GM12874 (cell line): ENCODE results near the gene CADM2.

Experiments used
- TF ChIP-seq, protein P1 (sequence below): IDR thresholded peaks from 2 replicates; pipeline ENCODE4 v1.5.1; 2011; ENCODE audit warnings: low read depth, mild to moderate bottlenecking, control low read depth, low read length, moderate library complexity; ENCODE audit not compliant: insufficient read depth

CADM2 gene

DNA sequence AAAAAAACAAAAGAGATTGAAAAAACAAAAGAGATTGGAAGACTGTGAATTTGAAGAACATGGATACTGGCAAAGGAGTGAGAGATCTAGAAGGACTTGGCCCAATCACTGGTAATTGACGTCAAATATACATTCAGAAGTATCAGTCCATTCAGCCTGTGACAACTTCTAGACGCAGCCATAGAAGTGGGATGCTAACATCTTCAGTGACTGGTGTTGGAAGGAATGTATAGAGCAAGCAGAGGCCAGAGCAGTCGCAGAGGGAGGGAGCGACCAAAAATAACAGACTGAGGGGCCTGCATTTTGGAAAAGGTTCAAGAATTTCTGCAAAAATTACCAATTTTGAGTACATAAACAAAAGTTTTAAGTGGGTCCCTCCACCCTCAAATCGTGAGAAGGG lies 473.3 kb downstream of the CADM2 start:
- TF ChIP-seq, protein P1, sequence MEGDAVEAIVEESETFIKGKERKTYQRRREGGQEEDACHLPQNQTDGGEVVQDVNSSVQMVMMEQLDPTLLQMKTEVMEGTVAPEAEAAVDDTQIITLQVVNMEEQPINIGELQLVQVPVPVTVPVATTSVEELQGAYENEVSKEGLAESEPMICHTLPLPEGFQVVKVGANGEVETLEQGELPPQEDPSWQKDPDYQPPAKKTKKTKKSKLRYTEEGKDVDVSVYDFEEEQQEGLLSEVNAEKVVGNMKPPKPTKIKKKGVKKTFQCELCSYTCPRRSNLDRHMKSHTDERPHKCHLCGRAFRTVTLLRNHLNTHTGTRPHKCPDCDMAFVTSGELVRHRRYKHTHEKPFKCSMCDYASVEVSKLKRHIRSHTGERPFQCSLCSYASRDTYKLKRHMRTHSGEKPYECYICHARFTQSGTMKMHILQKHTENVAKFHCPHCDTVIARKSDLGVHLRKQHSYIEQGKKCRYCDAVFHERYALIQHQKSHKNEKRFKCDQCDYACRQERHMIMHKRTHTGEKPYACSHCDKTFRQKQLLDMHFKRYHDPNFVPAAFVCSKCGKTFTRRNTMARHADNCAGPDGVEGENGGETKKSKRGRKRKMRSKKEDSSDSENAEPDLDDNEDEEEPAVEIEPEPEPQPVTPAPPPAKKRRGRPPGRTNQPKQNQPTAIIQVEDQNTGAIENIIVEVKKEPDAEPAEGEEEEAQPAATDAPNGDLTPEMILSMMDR, result no peak

DNA sequence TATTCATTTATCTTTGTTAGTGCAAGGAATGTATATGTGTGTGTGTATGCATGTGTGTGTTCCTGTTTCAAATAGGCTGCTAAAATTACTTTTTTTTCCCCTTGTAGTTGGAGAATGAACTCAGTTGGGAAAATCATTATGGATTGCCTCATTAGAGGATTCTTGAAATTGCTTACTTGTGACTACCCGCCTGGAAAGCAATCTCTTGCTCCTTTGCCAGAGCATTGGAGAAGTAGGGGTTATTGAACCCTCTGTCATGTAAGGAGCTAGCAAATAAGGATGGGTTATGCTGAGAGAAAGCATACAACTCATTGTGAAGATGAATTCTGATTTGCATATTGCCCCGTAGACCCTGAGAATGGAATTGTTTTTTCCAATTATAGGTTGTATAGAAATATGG lies 474.5 kb downstream of the CADM2 start:
- TF ChIP-seq, protein P1, result no peak

DNA sequence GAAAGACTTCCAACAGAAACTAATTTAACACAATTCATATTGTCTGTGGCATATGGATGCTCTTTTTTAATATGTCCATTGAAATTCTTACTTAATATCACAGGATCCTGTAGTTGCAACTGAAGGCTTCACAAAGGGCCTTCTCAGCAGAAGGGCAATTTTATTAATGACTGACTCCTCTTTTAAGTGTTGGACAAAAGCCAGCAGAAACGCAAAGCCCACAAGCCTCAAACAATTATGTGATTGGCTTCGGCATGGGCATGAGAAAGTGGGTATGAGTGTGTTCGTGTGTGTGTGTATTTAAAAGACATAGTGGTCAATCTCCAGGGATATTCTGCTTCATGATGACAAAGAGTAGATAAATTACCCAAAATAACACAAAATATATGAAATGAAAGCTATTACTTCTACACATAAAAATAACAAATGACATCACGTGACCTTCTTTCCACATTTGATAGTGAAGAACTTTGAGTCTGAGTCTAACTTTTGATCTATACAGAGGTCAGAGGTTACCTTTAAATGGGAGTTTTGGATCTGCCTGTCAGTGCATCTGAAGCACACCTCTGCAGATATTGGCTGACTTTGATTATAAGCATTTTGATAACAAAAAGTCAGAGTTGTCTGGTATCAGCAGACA lies 496.9 kb downstream of the CADM2 start:
- TF ChIP-seq, protein P1, result no peak

DNA sequence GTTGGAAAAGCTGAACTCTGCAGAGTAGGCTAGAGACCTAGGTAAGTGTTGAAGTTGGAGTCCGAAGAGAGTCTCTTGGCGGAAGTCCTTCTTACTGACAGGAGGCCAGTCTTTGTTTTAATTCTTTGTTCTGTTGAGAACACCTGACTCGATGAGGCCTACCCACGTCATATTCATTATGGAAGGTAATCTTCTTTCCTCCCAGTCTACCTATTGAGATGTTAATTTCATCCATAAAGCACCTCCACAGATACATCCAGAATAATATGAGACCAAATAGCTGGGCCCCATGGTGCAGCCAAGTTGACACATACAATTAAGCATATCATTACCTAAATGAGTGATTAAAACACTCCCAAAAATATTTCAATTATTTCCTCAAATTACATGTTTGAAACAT lies 515.5 kb downstream of the CADM2 start:
- TF ChIP-seq, protein P1, result no peak

DNA sequence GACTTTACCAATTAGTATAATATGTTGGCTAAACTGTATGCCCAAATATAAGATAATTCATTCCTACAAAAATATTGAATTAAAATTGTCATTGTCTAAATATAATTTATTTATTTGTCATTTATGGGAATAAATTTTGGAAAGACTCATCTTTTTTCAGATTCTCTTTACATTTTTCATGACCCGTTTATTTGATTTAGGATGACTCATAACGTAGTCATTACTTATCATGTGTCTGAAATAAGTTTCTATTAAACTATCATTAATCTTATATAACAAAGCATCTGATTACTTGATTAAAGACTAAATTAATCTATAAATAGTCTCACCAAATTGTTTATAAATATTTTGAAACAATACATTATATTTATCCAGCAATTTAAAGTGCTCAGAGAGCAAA lies 516.6 kb downstream of the CADM2 start:
- TF ChIP-seq, protein P1, result no peak

DNA sequence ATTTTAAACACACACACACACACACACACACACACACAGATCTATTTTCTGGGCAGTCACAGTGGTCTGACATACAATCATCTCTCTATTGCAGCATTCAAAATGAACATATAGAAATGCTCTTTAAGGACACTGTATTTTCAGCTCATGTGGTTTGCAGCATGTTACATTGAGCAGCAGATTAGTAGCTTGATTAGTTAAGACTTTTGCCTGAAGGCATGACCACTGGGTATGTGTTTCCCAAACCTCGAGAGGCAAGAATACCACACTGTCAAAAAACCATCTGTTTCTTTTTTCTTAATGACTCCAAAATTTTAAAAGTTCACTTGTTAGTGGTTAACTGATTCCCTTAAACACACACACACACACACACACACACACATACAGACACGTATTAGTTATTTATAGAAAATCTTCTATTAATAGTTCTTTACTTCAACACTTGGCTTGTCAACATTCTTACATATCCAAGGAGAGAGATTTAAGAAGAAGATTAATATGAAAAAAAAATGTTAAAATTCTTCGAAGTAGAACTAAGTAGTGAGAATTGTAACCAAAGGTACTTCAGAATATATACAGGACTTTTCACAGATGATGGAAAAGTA lies 518.2 kb downstream of the CADM2 start:
- TF ChIP-seq, protein P1, result no peak

DNA sequence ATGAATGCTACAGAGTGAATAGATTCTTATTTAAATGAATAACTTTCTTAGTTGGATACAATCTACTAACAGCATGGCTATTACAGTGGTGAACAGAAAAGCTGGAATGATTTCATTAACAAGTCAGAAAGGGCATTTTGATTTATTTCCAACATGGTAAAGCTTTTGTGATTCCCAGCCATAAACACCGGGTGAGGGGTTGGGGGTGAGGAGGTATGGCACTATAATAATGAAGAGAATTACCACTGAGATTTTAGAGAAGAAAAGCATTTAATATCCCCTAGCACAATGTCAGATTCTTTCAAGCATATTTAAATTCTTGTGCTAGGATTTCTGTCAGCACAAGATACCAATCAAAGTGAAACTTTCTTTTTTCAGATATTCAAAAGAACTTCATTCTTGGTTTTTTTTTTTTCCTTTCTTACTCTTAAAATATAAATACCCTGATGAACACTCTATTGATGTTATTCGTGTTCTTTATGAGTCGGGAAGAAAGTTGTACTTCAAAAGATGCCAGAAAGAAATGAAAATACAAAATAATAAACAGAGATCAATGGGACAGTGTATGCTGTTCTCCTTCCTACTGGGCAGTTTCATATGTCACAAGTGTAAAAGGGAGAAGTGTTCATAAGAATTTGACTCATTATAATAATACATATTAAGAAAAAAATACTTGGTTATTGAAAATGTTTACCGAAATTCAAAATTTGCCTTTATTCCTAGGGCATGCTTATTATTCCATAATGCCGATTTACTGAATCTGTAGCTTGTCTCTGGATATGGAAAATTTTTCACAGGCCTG lies 522.8 kb downstream of the CADM2 start:
- TF ChIP-seq, protein P1, result no peak
